NCI-H2196 treated with DMSO at 0.1 percent for 48 hours (cell line): Measurements from ENCODE around the gene SOWAHA.
"Not testable (repeated sequence)": the region's sequence is repeated elsewhere in the genome, so short reads cannot be mapped to it uniquely, and the experiment has no call there.

ENCODE experiments used
- DNase-seq: peaks from one replicate; lab custom pipeline; 2025; ENCODE audit not compliant: unreplicated experiment; lab: John Stamatoyannopoulos, UW

SOWAHA gene

DNA sequence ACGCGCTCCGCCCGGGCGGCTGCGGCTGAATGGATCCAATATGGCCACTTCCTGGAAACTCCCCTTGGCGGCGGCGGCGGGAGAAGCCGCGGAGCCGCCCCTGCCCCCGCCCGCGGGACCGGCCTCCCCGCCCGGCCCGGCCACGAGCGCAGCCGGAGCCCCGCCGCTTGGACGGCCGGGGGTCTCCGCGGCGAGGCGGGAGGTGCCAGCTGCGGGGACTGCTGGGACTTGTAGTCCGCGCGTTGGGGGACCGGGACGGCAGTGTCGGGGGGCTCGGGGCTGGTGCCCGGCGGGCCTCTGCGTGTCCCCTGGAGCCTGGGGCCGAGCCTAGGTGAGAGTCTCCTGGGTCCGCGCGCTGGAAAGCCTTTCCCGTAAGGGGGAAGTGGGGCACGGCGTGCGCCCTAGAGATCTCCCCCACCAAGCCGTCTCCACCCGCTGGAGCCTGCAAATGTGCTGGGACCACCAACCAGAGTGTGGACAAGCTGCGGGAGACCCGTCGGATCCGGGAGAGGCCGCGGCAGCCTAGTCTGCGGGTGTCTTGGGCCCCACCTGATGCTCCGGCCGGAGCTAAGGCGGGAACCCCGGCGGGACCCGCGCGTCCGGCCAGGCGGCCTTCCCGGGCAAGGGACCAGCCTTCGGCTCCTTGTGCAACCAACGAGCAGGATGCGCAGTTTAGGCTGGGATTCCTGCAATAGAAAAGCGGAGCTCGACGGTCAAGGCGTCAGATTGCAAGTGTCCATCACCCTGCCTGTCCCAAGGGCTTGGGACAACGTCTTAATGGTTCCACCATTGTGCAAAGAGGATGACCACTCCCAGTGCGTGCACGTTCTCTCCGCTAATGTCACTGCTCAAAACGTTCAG, 35.7 kb upstream of the SOWAHA start, which contains the start of gene SEPTIN8:
Gene SEPTIN8 (minus strand): TSS at position 31 of the 861 bp plus-strand sequence. CDS start 102 bp downstream, outside the sequence.
- DNase-seq: no peak

- DNase-seq: no peak
Observed at GRCh38 chr5:132778129-132778528, 35.0 kb upstream of the SOWAHA start.

GRCh38 chr5:132778856-132779255, 34.2 kb upstream of the SOWAHA start:
- DNase-seq: no peak

- DNase-seq: no peak
Observed at GRCh38 chr5:132779961-132780360, 33.1 kb upstream of the SOWAHA start.

- DNase-seq: no peak
Observed at GRCh38 chr5:132780577-132780976, 32.5 kb upstream of the SOWAHA start.

DNA sequence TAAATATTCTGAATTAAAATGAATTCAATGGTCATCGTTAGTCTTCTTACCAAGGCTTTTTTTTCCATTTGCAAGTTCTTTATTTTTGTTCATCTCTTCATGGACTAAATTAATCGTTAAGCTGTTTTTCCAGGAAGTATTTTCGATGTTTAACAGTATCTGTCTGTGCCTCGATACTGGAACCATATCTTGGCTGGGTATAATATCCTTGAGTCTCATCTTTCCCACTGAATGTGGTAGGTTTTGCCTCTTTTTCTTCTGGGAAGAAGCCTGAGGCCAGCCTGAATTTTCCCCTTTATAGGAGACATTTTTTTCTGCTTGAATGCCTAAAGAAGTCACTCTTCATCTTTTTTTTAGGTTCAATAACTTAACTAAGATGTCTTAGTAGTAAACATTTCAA, 32.1 kb upstream of the SOWAHA start:
- DNase-seq: no peak

DNA sequence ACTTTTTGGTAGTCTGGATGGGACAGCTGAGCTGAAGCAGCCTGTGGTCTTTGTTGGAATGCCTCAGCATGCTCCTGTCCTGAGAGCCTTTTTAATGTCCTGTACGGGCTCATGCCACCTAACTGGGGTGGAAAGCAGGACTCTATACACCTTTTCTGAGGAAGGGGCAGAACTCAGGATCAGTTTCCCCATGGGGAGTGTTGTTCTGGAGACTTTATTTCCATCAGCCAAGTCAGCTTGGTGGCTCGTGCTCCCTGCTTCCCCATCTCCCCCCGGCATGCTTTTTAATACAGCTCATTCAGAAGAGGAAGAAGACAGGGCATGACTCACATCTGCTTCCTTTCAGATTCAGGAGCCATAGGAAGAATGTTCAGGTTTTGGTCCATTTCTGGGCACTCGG, 31.0 kb upstream of the SOWAHA start:
- no peak for DNase-seq

DNA sequence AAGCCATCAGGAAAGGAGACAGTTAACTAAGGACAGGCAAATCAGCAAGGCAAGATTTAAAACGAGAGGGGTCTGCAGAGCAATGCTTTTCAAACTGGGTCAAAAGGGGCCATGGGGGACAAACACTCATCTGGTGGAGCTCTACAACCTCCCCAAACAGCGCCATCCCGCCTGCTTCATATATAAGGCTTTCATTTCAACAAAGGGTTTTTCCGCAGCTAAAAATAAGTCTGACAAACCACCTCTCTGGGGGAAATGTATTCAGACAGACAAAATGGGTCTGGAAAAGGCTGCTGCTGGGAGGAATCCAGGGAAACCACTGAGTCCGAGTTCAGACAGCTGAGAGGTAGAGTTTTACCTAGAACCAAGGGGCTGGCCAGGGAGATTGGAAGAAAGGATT, 27.7 kb upstream of the SOWAHA start:
- no peak for DNase-seq

GRCh38 chr5:132785864-132786263, 27.2 kb upstream of the SOWAHA start:
- no peak for DNase-seq

DNA sequence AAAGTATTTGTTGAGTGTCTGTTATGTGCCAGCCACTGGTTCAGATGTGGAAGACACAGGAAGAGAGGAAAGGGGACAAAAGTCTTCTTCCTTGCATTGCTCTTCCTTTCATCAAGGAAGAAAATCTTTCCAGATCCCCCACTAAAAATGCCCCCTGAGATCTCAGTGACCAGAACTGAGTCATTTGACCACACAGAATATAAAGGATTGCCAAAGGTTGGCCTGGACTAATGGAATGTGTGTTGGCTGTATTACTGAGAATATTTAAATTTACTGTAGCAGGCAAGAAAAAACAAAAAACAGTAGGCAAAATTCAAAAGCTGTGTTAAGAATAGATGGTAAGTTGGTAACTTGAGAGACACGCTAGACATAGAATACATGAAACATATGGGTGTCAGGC, 26.0 kb upstream of the SOWAHA start:
- DNase-seq: no peak

DNA sequence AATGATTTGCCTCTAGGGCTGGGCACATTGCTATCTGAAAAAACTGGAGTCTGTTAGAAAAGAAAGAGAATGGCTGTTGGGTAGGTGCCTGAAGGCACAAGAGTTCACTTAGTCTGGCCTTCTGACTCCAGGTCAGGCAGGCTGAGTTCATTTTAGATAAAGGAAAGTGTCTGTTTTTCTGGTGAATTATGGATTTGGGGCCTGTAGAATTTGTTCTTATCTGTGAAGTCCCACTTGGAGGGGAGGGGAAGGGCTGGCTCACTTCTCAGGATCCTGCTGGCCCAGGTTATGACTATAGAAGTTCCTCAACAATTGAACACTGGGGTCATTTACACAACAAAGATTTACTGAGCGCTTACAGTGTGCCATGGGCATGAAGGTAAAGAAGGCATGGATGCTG, 24.6 kb upstream of the SOWAHA start:
- DNase-seq: no peak

DNA sequence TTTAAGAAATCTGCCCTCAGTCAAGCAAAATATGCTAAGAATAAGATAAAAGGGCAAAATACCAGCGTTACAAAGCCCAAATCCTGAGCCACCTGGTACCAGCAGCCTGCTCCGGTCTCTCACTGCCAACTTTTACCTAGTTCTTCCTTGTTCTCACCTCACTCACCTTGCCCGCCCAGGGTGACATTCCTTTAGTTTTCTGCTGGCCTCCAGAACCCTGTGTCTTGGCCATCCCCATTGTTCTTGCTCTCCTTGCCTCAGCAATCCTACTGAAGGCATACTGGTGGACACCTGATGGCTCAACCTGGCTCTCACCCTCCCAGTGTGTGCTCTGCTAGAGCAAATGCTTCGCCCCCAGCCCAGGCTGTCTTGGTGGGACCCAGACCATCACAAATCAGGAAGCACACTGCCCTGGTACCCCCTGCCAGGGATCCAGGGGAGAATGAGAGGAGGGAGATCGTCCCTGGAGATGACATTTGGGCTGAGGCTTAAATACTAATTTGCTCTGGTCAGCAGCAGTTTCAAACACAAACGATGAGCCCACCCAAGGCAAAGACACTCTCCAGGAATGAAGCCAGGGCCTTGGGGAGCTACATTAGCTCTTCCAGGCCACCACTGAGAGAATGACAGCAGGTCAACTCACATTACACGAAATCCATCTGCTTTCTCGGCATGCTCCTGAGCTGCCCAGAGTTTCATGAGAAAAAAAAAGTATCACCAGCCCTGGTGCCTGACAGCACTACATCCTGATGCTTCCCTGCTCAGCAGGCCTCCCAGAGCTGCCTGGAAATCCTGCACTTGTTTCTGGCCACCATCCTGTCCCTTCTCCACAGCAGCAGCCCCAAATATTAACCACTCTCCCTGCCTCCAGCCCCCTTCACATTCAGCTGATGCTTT, 23.9 kb upstream of the SOWAHA start:
- DNase-seq: no peak

DNA sequence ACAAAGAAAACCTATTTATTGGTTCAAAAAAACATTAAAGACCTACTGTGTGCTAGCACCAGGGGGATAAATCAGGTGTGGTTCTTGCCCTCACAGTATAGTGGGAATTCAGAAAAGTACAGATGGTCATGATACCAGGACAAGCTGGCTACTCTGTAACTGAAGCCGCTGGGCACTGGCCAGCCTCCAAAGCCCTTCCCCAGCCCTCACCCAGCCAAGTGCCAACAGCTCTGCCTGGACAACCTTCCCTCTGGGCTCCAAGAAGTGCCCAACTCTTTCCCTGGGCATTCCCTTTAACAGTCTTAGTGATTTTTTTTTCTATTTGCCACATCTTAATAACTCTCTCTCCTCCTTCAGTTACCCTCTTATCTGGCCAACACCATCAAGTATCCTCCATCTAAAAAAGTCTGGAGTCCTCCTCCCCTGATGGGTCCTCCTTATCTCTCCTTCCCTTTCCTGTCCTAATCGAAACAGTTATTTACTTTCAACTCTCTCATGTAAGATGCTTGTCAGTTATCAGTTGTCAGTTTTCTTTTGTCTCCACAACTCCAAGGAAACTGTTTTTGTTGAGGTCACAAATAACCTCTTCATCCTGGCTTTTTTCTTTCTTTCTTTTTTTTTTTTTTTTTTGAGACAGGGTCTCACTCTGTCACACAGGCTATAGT, 22.8 kb upstream of the SOWAHA start:
- no peak for DNase-seq

DNA sequence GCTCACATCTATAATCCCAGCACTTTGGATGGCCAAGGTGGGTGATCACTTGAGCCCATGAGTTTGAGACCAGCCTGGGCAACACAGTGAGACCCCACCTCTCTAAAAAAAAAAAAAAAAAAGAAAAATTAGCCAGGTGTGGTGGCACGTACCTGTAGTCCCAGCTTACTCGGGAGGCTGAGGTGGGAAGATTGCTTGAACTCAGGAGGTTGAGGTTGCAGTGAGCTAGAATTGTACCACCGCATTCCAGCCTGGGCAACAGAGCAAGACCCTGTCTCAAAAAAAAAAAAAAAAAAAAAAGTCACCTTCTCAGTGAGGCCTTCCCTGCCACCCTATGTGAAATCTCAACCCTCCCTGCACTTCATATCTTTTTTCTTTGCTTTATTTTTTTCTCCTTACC, 22.1 kb upstream of the SOWAHA start:
- no peak for DNase-seq

GRCh38 chr5:132797651-132798050, 15.5 kb upstream of the SOWAHA start:
- no peak for DNase-seq

GRCh38 chr5:132799392-132799791, 13.7 kb upstream of the SOWAHA start:
- DNase-seq: no peak

DNA sequence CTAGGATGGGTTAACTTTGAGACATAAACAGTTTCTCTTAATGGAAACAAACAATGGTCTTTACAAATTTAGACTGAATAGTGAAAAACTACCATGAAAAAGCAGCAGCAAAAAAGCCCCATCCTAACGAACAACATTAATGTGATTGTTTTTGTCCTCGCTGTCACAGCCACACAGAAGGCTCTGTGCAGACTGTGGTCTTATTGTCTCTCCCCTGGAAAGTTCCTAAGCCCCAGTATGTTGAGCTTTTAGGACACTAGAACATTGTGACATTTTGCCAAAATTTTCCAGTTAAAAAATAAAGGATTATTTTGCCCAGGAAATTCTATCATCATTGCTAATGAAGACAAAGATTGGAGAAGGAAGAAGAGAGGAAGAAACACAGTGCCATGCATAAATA, 12.6 kb upstream of the SOWAHA start:
- DNase-seq: no peak

- DNase-seq: no peak
Observed at GRCh38 chr5:132802044-132802684, 10.9 kb upstream of the SOWAHA start.

DNA sequence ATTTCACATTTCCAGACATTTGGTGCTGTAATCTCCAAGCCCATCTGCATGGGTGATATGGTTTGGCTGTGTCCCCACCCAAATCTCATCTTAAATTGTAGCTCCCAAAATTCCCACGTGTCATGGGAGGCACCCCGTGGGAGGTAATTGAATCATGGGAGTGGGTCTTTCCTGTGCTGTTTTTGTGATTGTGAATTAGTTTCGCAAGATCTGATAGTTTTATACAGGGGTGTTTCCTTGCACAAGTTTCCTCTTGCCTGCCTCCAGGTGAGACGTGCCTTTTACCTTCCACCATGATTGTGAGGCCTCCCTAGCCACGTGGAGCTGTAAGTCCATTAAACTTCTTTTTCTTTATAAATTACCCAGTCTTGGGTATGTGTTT, 10.4 kb upstream of the SOWAHA start:
- not testable (repeated sequence) for DNase-seq

GRCh38 chr5:132804219-132804618, 8.9 kb upstream of the SOWAHA start:
- not testable (repeated sequence) for DNase-seq

DNA sequence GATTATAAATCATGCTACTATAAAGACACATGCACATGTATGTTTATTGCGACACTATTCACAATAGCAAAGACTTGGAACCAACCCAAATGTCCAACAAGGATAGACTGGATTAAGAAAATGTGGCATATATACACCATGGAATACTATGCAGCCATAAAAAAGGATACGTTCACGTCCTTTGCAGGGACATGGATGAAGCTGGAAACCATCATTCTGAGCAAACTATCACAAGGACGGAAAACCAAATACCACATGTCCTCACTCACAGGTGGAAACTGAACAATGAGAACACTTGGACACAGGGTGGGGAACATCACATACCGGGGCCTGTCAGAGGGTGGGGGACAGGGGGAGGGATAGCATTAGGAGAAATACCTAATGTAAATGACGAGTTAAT, 7.2 kb upstream of the SOWAHA start:
- DNase-seq: not testable (repeated sequence)
